ENCODE data around the gene AP1G1.
A peak's percentile ranks its signal among the peaks of the same experiment; 100 is the strongest.

Gene AP1G1

DNA sequence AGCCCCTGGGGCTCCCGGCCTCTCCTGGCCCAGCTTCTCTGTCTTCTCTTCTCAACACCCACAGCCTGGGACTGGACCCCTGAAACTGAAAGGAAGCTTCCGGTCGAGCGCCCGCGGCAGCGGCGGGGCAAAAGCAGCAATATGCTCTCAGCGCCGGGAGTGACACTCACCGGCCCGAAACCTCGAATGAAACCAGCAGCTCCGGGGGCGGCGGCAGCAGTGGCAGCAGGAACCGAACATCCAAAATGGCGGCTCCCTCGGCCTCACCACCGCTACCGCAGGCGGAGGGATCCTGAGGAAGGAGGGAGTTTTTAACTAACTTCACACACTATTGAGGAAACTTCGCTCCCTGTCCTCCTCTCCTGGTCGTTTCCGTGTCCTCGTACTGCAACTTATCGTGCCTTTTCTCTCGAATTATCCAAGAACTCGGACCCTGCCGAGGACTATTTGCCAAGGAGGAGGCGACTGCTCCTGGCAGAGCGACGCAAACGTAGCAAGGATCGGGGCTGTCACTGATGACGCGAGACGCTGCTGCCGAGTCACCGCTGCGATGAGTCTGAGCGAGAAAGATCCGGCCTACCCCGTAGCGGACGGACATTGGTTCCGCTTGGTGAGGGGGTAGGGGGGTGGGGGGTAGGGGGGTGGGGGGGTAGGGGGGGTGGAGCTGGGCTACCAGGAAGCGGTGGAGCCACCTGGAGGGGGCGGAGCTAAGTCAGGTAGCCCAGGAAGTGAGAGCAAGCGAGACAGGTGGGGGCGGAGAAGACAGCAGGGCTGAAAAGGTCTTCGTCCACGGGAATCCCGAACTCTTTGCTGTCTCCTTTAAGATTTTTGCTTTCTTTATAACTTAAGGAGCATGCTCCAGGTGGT, at the start of gene AP1G1:
Gene AP1G1, minus strand, starts transcription at position 242 of the 867 bp plus-strand sequence. CDS start 19,355 bp downstream, outside the sequence.
- peaks cover 36% of the 10 kb centered on the region for H3K36me3 Mint-ChIP-seq (ENCODE audit: low read depth)
- H3K27ac Mint-ChIP-seq, result peak within 1 kb of the TSS; percentile 100
- peak within 1 kb of the TSS; percentile 92 for H3K4me3 Mint-ChIP-seq
- H3K27me3 Mint-ChIP-seq, result no peaks in the 10 kb centered on the region
- H3K4me1 Mint-ChIP-seq (ENCODE audit: low read depth), result peaks cover 44% of the 10 kb centered on the region
- peak; percentile 91 for DNase-seq
- H3K9me3 Mint-ChIP-seq, result no peaks in the 10 kb centered on the region

DNA sequence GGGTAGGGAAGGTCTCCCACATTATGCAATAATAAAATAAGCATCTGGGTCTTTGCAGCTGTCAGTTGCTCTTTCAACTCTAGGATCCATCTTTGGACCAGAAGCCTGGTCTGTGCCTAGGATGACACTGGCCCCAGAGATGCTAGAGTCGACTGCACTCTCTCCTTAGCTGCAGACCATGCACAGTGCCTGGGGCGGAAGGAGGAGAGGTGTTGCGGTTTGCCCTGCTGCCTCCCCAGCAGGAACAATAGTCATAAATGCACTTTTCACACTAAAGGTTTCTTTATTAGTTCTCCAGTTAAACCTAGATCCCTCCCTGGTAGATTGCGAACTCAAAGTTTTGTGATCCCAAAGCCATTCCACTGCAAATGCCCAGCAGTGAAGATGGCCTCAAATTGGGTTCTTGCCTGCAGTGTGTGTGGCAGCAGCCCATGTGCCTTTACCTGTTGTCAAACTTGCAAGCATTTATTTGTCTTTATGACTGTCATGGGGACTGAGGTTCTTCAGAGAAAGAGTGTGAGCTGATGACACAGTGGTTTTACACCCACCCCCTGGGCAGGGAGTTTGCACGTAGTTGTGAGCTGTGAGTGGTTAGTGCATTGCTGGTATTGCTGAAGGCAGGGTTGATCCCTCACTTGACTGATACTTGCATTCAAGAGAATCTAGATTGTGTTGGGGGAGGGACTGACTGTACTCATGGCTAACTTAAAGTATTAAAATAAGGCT, 47.5 kb upstream of the AP1G1 start:
- Mint-ChIP-seq H3K36me3 (ENCODE audit: low read depth) (peaks cover 81% of the 10 kb centered on the region), H3K27ac (peak overlapping the region; percentile 88), H3K4me1 (ENCODE audit: low read depth) (peaks cover 58% of the 10 kb centered on the region), H3K27me3 (no peaks in the 10 kb centered on the region), H3K4me3 (no peak overlapping the region), H3K9me3 (no peaks in the 10 kb centered on the region)
- peak; percentile 38 for DNase-seq

- Mint-ChIP-seq H3K4me1 (ENCODE audit: low read depth) (peaks cover 60% of the 10 kb centered on the region), H3K27ac (peak overlapping the region; percentile 50), H3K36me3 (ENCODE audit: low read depth) (peaks cover 86% of the 10 kb centered on the region)
These were observed 45.8 kb upstream of the AP1G1 start for GRCh38 chr16:71854369-71854948.

GRCh38 chr16:71853413-71853812, 44.8 kb upstream of the AP1G1 start:
- H3K36me3 Mint-ChIP-seq (ENCODE audit: low read depth), result peaks cover 86% of the 10 kb centered on the region
- peaks cover 62% of the 10 kb centered on the region for H3K4me1 Mint-ChIP-seq (ENCODE audit: low read depth)
- no peak overlapping the region for H3K4me3 Mint-ChIP-seq
- H3K27me3 Mint-ChIP-seq, result no peaks in the 10 kb centered on the region
- no peaks in the 10 kb centered on the region for H3K9me3 Mint-ChIP-seq
- DNase-seq, result no peak
- peak overlapping the region; percentile 42 for H3K27ac Mint-ChIP-seq

More at GRCh38 chr16:71854369-71854948, 45.8 kb upstream of the AP1G1 start:
- DNase-seq, result no peak
- Mint-ChIP-seq H3K9me3 (no peaks in the 10 kb centered on the region), H3K4me3 (no peak overlapping the region), H3K27me3 (no peaks in the 10 kb centered on the region)

DNA sequence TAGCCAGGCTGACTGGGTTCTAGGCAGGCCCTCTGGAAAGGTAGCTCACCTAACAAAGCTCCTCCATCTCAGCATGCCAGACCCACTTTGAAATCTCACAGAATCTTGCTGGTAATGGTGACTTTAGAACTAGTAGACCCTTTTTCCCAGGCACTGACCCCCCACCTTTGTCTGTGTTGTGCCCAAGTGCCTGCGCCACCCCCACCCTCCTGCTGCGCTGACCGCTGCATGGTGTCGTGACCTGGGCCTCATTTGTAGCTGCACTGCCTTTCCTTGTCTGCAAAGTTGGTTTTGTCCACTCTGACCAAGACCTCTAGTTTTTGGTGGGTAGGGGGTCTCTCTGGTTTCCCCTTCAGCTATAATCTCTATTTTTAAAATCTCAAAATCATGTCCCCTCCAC, 43.9 kb upstream of the AP1G1 start:
- no peaks in the 10 kb centered on the region for H3K27me3 Mint-ChIP-seq
- DNase-seq, result no peak
- H3K36me3 Mint-ChIP-seq (ENCODE audit: low read depth), result peaks cover 88% of the 10 kb centered on the region
- H3K4me1 Mint-ChIP-seq (ENCODE audit: low read depth), result peaks cover 70% of the 10 kb centered on the region
- H3K27ac Mint-ChIP-seq, result peak overlapping the region; percentile 45
- no peaks in the 10 kb centered on the region for H3K9me3 Mint-ChIP-seq
- H3K4me3 Mint-ChIP-seq, result no peak overlapping the region

- no peaks in the 10 kb centered on the region for H3K27me3 Mint-ChIP-seq
- peak overlapping the region; percentile 45 for H3K27ac Mint-ChIP-seq
- H3K4me3 Mint-ChIP-seq, result no peak overlapping the region
- H3K4me1 Mint-ChIP-seq (ENCODE audit: low read depth), result peaks cover 71% of the 10 kb centered on the region
- H3K9me3 Mint-ChIP-seq, result no peaks in the 10 kb centered on the region
- H3K36me3 Mint-ChIP-seq (ENCODE audit: low read depth), result peaks cover 87% of the 10 kb centered on the region
- no peak for DNase-seq
These were observed 43.5 kb upstream of the AP1G1 start for GRCh38 chr16:71852158-71852557.

DNA sequence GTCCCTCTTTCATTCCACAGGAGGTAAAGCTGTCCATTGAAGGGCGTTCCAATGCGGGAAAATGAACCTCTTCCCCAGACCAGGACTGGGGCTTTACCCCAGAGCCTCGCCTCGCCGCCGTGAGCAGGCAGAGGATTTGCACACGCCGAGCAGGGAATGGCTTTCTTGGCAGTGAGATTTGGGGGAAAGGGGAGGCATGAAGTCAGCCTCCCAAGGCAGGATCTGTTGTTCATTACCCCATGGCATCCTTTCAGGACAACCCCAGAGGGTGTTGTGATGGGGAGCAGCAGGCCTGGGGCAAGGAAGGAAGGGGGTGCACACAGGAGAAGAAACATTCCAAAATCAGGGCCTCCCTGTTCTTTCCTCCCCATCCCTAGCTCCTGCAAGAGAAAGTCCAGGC, 43.1 kb upstream of the AP1G1 start:
- no peak for DNase-seq
- Mint-ChIP-seq H3K9me3 (no peaks in the 10 kb centered on the region), H3K27ac (peak overlapping the region; percentile 45), H3K4me3 (no peak overlapping the region), H3K36me3 (ENCODE audit: low read depth) (peaks cover 87% of the 10 kb centered on the region), H3K27me3 (no peaks in the 10 kb centered on the region), H3K4me1 (ENCODE audit: low read depth) (peaks cover 72% of the 10 kb centered on the region)

DNA sequence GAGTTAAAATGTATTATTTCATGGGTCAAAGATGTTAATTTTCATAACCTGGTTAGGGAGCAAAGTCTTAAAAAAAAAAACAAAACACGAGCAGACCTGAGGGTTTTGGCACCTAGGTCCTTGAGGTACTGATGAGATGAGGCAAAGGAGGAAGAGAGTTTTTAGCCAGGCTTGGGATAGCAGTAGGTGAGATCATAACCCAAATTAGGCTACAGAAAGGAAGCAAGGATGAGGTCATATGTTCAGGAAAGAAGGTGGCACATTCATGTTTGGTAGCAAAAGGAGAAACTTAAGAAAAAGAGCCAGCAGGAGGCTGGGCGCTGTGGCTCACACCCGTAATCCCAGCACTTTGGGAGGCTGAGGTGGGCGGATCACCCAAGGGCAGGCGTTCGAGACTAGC, 40.0 kb upstream of the AP1G1 start:
- Mint-ChIP-seq H3K4me1 (ENCODE audit: low read depth) (peaks cover 55% of the 10 kb centered on the region), H3K9me3 (no peaks in the 10 kb centered on the region)

GRCh38 chr16:71847096-71847495, 38.5 kb upstream of the AP1G1 start:
- Mint-ChIP-seq H3K4me1 (ENCODE audit: low read depth) (peaks cover 54% of the 10 kb centered on the region), H3K36me3 (ENCODE audit: low read depth) (peaks cover 57% of the 10 kb centered on the region)

More for the DNA sequence above, 40.0 kb upstream of the AP1G1 start:
- Mint-ChIP-seq H3K36me3 (ENCODE audit: low read depth) (peaks cover 72% of the 10 kb centered on the region), H3K4me3 (no peak overlapping the region), H3K27ac (no peak overlapping the region), H3K27me3 (no peaks in the 10 kb centered on the region)
- no peak for DNase-seq

GRCh38 chr16:71846431-71846830, 37.8 kb upstream of the AP1G1 start:
- Mint-ChIP-seq H3K4me1 (ENCODE audit: low read depth) (peaks cover 51% of the 10 kb centered on the region), H3K27me3 (no peaks in the 10 kb centered on the region), H3K27ac (peak overlapping the region; percentile 90), H3K9me3 (no peaks in the 10 kb centered on the region), H3K36me3 (ENCODE audit: low read depth) (peaks cover 51% of the 10 kb centered on the region), H3K4me3 (peak overlapping the region; percentile 93)
- no peak for DNase-seq

More at GRCh38 chr16:71847096-71847495, 38.5 kb upstream of the AP1G1 start:
- no peaks in the 10 kb centered on the region for H3K27me3 Mint-ChIP-seq
- peak overlapping the region; percentile 90 for H3K27ac Mint-ChIP-seq
- peak overlapping the region; percentile 93 for H3K4me3 Mint-ChIP-seq
- H3K9me3 Mint-ChIP-seq, result no peaks in the 10 kb centered on the region
- no peak for DNase-seq

- Mint-ChIP-seq H3K4me3 (peak within 1 kb of the TSS; percentile 93), H3K36me3 (ENCODE audit: low read depth) (peaks cover 45% of the 10 kb centered on the region), H3K27ac (peak within 1 kb of the TSS; percentile 96), H3K4me1 (ENCODE audit: low read depth) (peaks cover 50% of the 10 kb centered on the region), H3K27me3 (no peaks in the 10 kb centered on the region), H3K9me3 (no peaks in the 10 kb centered on the region)
- peak; percentile 98 for DNase-seq
These were observed 37.2 kb upstream of the AP1G1 start, which contains the start of gene ATXN1L for GRCh38 chr16:71845639-71846430. Gene ATXN1L, plus strand, starts transcription at chr16:71845976. Its CDS starts 3,765 bp downstream, at chr16:71849741.

DNA sequence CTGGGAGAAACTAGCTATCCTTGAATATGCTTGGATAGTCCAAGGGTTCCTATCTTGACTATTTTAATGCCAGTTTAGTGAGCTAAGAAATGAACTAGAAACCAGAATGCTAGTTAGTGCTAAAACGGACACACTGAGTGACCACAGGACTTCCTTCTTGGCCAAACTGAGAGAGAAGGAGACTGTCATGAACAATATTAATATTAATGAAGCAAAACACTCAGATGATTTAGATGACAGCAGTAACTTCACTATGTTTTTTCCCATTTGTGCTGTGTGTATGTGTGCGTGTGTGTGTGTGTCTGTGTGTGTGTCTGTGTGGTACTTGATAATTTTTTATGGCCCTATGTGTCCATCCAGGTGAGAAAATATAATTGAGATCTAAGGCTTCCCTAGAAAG, 34.9 kb upstream of the AP1G1 start:
- no peak overlapping the region for H3K27ac Mint-ChIP-seq
- peaks cover 22% of the 10 kb centered on the region for H3K36me3 Mint-ChIP-seq (ENCODE audit: low read depth)
- peaks cover 46% of the 10 kb centered on the region for H3K4me1 Mint-ChIP-seq (ENCODE audit: low read depth)
- no peak for DNase-seq
- no peaks in the 10 kb centered on the region for H3K9me3 Mint-ChIP-seq
- no peaks in the 10 kb centered on the region for H3K27me3 Mint-ChIP-seq
- H3K4me3 Mint-ChIP-seq, result no peak overlapping the region

DNA sequence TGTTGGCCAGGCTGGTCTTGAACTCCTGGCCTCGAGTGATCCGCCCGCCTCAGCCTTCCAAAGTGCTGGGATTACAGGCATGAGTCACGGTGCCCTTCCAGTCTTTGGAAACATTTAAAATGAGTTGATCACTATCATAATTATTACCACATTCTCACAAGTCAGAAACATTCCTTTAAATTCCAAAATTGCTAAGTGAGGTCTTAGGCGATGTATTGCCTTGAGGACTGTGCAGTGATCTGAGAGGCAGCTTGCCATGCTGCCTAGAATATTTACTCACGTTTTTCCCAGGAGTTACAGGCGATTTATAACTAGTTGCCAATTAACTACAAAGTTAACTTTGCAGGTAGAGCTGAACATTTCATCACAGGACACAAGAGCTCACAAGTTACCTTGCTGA, 31.4 kb upstream of the AP1G1 start:
- H3K4me1 Mint-ChIP-seq (ENCODE audit: low read depth), result peaks cover 20% of the 10 kb centered on the region
- no peaks in the 10 kb centered on the region for H3K36me3 Mint-ChIP-seq (ENCODE audit: low read depth)
- H3K27ac Mint-ChIP-seq, result no peak overlapping the region
- DNase-seq, result no peak
- H3K27me3 Mint-ChIP-seq, result no peaks in the 10 kb centered on the region
- no peaks in the 10 kb centered on the region for H3K9me3 Mint-ChIP-seq
- no peak overlapping the region for H3K4me3 Mint-ChIP-seq

DNA sequence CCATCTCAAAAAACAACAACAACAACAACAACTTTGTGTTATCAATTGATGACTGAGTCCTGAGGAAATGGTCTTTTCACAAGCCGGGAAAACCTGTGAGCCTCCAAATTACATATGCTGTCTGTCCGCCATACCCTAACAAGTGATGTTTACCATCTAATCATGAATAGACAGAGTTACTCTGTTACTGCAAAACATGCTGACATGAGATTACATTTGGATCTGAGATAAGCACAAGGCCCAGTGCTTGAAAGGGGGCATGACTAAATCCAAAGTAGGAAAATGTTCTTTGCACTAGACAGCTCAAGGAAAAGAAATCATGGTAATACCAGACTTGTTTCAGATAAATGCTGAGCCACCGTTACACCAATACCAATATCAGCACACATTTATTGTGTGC, 28.5 kb upstream of the AP1G1 start:
- Mint-ChIP-seq H3K27me3 (no peaks in the 10 kb centered on the region), H3K27ac (no peak overlapping the region), H3K4me1 (ENCODE audit: low read depth) (peaks cover 6% of the 10 kb centered on the region), H3K36me3 (ENCODE audit: low read depth) (no peaks in the 10 kb centered on the region), H3K4me3 (no peak overlapping the region), H3K9me3 (no peaks in the 10 kb centered on the region)
- DNase-seq, result no peak
